Panc1 (cell line): ENCODE results near the gene DDAH1. TPM values are rescaled to one million over a fixed set of nuclear protein-coding genes. Genes with fewer than 3 reads are reported as not detected.

ENCODE experiments used
- ATAC-seq: fragments of 200-7000 bp; cut with Tn5 transposase; 2 replicates; pipeline ENCODE4 v1.9.1; 2020; ENCODE audit warnings: mild to moderate bottlenecking, moderate library complexity
- BruUV-seq: library from RNA; stranded (reverse); fragments of 400-500 nt; replicated peaks from 2 replicates; lab custom pipeline; 2021; lab: Mats Ljungman, UMichigan
- CTCF ChIA-PET: fragments of 300-600 bp; sonication (Branson Sonifier 250); formaldehyde crosslinking; loops from one replicate; lab custom pipeline; 2022; ENCODE audit warnings: antibody characterized with exemption; lab: Charles Lee
- POLR2A ChIA-PET: fragments of 300-600 bp; sonication (Branson Sonifier 250); formaldehyde crosslinking; loops from one replicate; lab custom pipeline; 2022; ENCODE audit warnings: antibody characterized with exemption; lab: Charles Lee
- DNase-seq: peaks from one replicate; pipeline ENCODE4 v3.0.0-alpha.2; 2010; ENCODE audit warnings: low read depth, low spot score
- H3K27ac ChIP-seq: 2 replicates; pipeline ENCODE4 v1.5.1; 2011; ENCODE audit warnings: mild to moderate bottlenecking, low read length, inconsistent platforms
- H3K27me3 ChIP-seq: fragments of 200-500 bp; sonication (Bioruptor generic); 2 replicates; pipeline ENCODE4 v1.6.0; 2014; ENCODE audit warnings: low read length, inconsistent platforms; ENCODE audit not compliant: control insufficient read depth, insufficient read depth
- H3K36me3 ChIP-seq: fragments of 200-500 bp; sonication (Bioruptor generic); 2 replicates; pipeline ENCODE4 v1.5.1; 2014; ENCODE audit warnings: inconsistent platforms, mild to moderate bottlenecking, low read length, moderate library complexity; ENCODE audit not compliant: control insufficient read depth, insufficient read depth
- H3K4me1 ChIP-seq: 2 replicates; pipeline ENCODE4 v1.5.1; 2011; ENCODE audit warnings: inconsistent platforms, mild to moderate bottlenecking, low read length, moderate library complexity; ENCODE audit not compliant: control insufficient read depth, insufficient read depth
- H3K4me3 ChIP-seq, 2 experiments: 2 replicates each; pipeline ENCODE4 v1.5.1; 2011 to 2012; ENCODE audit warnings: low read depth in 2 of 2, low read length in 2 of 2, mild to moderate bottlenecking in 2 of 2, inconsistent platforms in 1 of 2, moderate library complexity in 1 of 2
- H3K9me3 ChIP-seq: fragments of 200-500 bp; sonication (Bioruptor generic); 2 replicates; pipeline ENCODE4 v1.5.1; 2014; ENCODE audit warnings: low read depth, mild to moderate bottlenecking, inconsistent platforms, low read length, moderate library complexity; ENCODE audit not compliant: control insufficient read depth, insufficient read depth
- CTCF ChIP-seq: fragments of 450-650 bp; IDR thresholded peaks from 2 replicates; pipeline ENCODE4 v1.5.1; 2017; ENCODE audit warnings: mild to moderate bottlenecking
- POLR2AphosphoS5 ChIP-seq: IDR thresholded peaks from 2 replicates; pipeline ENCODE4 v1.6.1; 2012; ENCODE audit warnings: mild to moderate bottlenecking, low read depth, low read length, moderate library complexity
- SIN3A ChIP-seq: IDR thresholded peaks from 2 replicates; pipeline ENCODE4 v1.6.1; 2012; ENCODE audit warnings: low read depth, mild to moderate bottlenecking, low read length, moderate library complexity, borderline replicate concordance; ENCODE audit not compliant: insufficient read depth
- TCF7L2 ChIP-seq: IDR thresholded peaks from 2 replicates; pipeline ENCODE4 v1.6.1; 2011; ENCODE audit warnings: mild to moderate bottlenecking, low read depth, low read length, inconsistent platforms
- in situ Hi-C: cut with HindIII; loops from 2 replicates; pipeline ENCODE4 v1.10.0; 2016; ENCODE audit warnings: low sequenced_read_pairs, low pct_unique_long_range_greater_than_20kb
- intact Hi-C: fragments of 100-400 bp; cut with micrococcal nuclease; formaldehyde crosslinking; loops from one replicate; pipeline ENCODE4 v1.10.0; 2022; ENCODE audit not compliant: unreplicated experiment
- total RNA-seq: library from RNA; stranded (reverse); gene quantifications from one replicate; pipeline ENCODE4 v1.2.1, GENCODE V29; 2021; ENCODE audit not compliant: unreplicated experiment
- TF ChIP-seq, protein P1 (sequence below), 2 experiments: IDR thresholded peaks; 2 replicates each; pipeline ENCODE4 v1.6.1; 2011 to 2012; ENCODE audit warnings: low read depth in 2 of 2, control low read depth in 1 of 2, low read length in 1 of 2, mild to moderate bottlenecking in 1 of 2, moderate library complexity in 1 of 2; ENCODE audit not compliant: insufficient read depth in 1 of 2

The DDAH1 gene
- total RNA-seq, 1 experiment from 2014 or later = 85.4 TPM

GRCh38 chr1:85447006-85447943, 17.7 kb downstream of the DDAH1 start:
- H3K4me1 ChIP-seq = peaks cover 19% of the 10 kb centered on the region
- ChIA-PET CTCF (no interaction called here), POLR2A (no interaction called here)
- no peak for ATAC-seq
- in situ Hi-C loops = no loop called here
- H3K36me3 ChIP-seq = no peaks in the 10 kb centered on the region
- H3K9me3 ChIP-seq = no peaks in the 10 kb centered on the region
- H3K27ac ChIP-seq = no peak overlapping the region
- no peak for DNase-seq
- no peak overlapping the region for H3K4me3 ChIP-seq
- H3K27me3 ChIP-seq = no peaks in the 10 kb centered on the region
- BruUV-seq = no TSS peak
- intact Hi-C loops = no loop called here
- TF ChIP-seq SIN3A (no peak), CTCF (no peak), POLR2AphosphoS5 (no peak), TCF7L2 (no peak)
- TF ChIP-seq, protein P1, sequence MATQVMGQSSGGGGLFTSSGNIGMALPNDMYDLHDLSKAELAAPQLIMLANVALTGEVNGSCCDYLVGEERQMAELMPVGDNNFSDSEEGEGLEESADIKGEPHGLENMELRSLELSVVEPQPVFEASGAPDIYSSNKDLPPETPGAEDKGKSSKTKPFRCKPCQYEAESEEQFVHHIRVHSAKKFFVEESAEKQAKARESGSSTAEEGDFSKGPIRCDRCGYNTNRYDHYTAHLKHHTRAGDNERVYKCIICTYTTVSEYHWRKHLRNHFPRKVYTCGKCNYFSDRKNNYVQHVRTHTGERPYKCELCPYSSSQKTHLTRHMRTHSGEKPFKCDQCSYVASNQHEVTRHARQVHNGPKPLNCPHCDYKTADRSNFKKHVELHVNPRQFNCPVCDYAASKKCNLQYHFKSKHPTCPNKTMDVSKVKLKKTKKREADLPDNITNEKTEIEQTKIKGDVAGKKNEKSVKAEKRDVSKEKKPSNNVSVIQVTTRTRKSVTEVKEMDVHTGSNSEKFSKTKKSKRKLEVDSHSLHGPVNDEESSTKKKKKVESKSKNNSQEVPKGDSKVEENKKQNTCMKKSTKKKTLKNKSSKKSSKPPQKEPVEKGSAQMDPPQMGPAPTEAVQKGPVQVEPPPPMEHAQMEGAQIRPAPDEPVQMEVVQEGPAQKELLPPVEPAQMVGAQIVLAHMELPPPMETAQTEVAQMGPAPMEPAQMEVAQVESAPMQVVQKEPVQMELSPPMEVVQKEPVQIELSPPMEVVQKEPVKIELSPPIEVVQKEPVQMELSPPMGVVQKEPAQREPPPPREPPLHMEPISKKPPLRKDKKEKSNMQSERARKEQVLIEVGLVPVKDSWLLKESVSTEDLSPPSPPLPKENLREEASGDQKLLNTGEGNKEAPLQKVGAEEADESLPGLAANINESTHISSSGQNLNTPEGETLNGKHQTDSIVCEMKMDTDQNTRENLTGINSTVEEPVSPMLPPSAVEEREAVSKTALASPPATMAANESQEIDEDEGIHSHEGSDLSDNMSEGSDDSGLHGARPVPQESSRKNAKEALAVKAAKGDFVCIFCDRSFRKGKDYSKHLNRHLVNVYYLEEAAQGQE (IDR thresholded peaks at IDR 0.05; ENCODE audit: insufficient read depth in 1 of 2, low read depth in 2 of 2, low read length in 1 of 2) = no peak

GRCh38 chr1:85445906-85446305, 19.1 kb downstream of the DDAH1 start:
- DNase-seq = no peak
- ATAC-seq = no peak
- CTCF ChIA-PET = no interaction called here
- BruUV-seq = no TSS peak
- intact Hi-C loops (no loop called here), in situ Hi-C loops (no loop called here)
- no peak for TF ChIP-seq SIN3A
- no peak for TF ChIP-seq POLR2AphosphoS5
- TF ChIP-seq, protein P1 (IDR thresholded peaks at IDR 0.05; ENCODE audit: insufficient read depth in 1 of 2, low read depth in 2 of 2, low read length in 1 of 2) = no peak
- TF ChIP-seq TCF7L2 = no peak
- no peak for TF ChIP-seq CTCF
- Histone ChIP-seq H3K36me3 (no peaks in the 10 kb centered on the region), H3K4me1 (peaks cover 6% of the 10 kb centered on the region), H3K27ac (no peak overlapping the region), H3K9me3 (no peaks in the 10 kb centered on the region), H3K27me3 (no peaks in the 10 kb centered on the region), H3K4me3 (no peak overlapping the region)
- POLR2A ChIA-PET = no interaction called here
